C4-2B (cell line): ENCODE measurements around the gene ZNF536.
"Not testable (repeated sequence)": the region's sequence is repeated elsewhere in the genome, so short reads cannot be mapped to it uniquely, and the experiment has no call there.

Source experiments
- H3K27ac ChIP-seq: fragments of 450-650 bp; 2 replicates; pipeline ENCODE4 v1.5.1; 2017
- CTCF ChIP-seq: fragments of 450-650 bp; conservative IDR thresholded peaks from 2 replicates; pipeline ENCODE4 v1.5.1; 2017; ENCODE audit warnings: mild to moderate bottlenecking
- ZFX ChIP-seq: fragments of 450-650 bp; IDR thresholded peaks from 2 replicates; pipeline ENCODE4 v1.6.1; 2017

ZNF536 gene

GRCh38 chr19:30441011-30441410 is 68.8 kb downstream of the ZNF536 start:
- no peak overlapping the region for H3K27ac ChIP-seq
- no peak for TF ChIP-seq ZFX
- no peak for TF ChIP-seq CTCF

DNA sequence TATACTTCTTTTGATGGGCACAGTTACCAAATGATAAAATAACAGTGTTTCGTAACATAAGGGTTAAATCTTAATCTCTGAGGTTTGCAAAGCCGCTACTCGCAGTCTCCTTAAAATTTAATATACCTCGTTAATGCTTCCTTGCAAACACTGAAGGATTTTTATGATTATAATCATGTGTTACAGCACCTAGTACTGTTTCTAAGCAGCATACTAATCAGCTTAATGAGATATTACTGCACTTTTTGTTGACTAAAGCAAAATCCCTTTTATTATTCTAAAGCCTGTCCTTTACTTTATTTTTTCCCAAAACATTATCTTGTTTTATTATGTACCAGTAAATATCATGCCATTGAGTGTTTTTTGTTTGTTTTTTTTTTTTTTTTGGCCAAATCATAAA is 70.5 kb downstream of the ZNF536 start:
- TF ChIP-seq ZFX (no peak), CTCF (no peak)
- H3K27ac ChIP-seq, result no peak overlapping the region

- no peak overlapping the region for H3K27ac ChIP-seq
- TF ChIP-seq ZFX (no peak), CTCF (no peak)
Measured at GRCh38 chr19:30443531-30444252, 71.5 kb downstream of the ZNF536 start.

DNA sequence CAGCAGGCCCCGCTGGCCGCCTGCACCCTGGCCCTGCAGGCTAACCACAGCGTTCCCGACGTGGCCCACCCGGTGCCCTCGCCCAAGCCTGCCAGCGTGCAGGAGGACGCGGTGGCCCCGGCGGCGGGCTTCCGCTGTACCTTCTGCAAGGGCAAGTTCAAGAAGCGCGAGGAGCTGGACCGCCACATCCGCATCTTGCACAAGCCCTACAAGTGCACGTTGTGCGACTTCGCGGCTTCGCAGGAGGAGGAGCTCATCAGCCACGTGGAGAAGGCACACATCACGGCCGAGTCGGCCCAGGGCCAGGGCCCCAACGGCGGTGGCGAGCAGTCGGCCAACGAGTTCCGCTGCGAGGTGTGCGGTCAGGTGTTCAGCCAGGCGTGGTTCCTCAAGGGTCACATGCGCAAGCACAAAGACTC is 72.1 kb downstream of the ZNF536 start:
- TF ChIP-seq CTCF, result no peak
- no peak for TF ChIP-seq ZFX

GRCh38 chr19:30444686-30445232 is 72.6 kb downstream of the ZNF536 start:
- no peak overlapping the region for H3K27ac ChIP-seq
- no peak for TF ChIP-seq ZFX
- no peak for TF ChIP-seq CTCF

More for the DNA sequence above, 72.1 kb downstream of the ZNF536 start:
- H3K27ac ChIP-seq, result no peak overlapping the region

- H3K27ac ChIP-seq, result no peak overlapping the region
Measured at GRCh38 chr19:30445385-30445784, 73.2 kb downstream of the ZNF536 start.

GRCh38 chr19:30446120-30446519 is 73.9 kb downstream of the ZNF536 start:
- H3K27ac ChIP-seq, result not testable (repeated sequence)

More at GRCh38 chr19:30445385-30445784, 73.2 kb downstream of the ZNF536 start:
- TF ChIP-seq ZFX, result no peak
- no peak for TF ChIP-seq CTCF
